Ammon's horn (tissue), 1 donor: ENCODE results near the gene ZG16B.

Source experiments
- DNase-seq: peaks from one replicate; pipeline ENCODE4 v3.0.0-alpha.2; 2016; ENCODE audit warnings: low spot score

ZG16B gene

DNA sequence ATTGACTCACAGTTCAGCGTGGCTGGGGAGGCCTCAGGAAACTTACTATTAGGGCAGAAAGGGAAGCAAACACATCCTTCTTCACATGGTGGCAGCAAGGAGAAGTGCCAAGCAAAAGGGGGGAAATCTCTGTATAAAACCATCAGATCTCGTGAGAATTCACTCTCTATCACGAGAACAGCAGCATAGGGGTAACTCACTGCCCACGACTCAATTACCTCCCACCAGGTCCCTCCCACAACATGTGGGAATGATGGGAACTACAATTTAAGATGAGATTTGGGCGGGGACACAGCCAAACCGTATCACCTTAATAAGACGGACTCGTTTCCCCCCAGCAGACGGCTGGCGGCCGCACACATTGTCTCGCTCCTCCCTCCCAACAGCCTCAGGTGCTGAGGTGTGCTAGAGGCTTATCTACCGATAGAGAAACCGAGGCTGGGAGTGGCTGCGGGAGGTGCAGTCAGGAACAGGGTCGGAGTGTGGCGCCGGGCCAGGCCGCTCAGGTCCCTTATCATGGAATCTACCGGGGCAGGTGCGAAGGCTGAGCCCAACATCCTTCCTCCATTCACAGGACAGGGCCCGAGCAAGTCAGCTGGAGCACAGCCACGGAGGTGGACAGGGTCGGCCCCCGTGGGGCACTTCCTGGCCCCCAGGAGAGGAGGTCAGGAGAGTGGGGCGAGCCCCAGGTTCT lies 4.9 kb upstream of the ZG16B start:
- DNase-seq, result no peak

DNA sequence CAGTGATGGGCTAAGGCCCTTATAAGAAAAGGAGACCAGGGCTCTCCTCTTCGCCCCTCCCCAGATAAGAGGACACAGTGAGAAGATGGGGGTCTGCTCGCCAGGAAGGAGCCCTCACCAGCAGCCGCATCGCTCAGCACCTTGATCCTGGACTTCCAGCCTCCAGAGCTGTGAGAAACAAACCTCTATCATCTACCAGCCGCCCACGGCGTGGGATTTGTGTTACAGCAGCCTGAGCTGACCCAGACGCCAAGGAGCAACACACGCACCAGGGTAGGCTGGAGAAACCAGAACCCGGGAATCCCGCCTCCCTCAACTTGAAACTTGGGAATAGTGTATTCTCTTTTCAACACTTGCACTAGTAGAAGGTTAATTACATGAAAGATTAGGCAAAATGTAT lies 4.2 kb upstream of the ZG16B start:
- DNase-seq, result no peak

DNA sequence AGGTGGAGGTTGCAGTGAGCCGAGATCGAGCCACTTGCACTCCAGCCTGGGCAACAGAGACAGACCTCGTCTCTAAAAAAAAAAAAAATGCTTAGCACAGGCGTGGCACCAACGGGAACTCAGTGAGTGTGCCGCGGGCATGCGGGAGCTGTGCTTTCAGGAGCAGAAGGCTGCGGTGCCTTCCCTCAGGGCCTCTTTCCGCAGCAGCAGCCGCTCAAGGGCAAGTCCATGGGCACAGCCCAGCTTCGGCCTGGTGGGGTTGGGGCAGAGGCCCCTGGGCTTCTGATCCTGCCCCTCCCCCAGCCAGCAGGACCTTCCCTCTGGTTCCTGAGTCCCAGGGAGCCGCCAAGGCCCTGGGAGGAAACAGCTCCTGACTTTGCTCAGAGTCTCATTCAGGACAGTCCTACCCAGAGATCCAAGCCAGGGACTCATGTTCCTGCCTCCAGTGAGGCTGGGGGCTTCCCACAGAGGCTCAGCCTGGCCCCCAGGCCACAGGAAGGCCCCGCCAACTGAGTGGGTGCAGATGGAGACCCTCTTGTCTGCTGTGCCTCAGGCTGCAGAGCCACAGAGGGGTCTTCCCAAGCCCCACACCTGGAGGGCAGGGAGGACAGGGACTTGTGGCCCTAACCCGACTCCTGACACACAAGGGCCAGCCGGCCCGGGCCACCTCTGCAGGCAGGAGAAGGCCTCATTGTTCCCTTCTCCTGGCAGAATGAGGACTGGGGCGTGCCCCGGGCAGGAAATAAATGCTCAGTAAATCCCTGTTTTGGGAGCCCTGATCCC lies 3.3 kb upstream of the ZG16B start:
- no peak for DNase-seq

DNA sequence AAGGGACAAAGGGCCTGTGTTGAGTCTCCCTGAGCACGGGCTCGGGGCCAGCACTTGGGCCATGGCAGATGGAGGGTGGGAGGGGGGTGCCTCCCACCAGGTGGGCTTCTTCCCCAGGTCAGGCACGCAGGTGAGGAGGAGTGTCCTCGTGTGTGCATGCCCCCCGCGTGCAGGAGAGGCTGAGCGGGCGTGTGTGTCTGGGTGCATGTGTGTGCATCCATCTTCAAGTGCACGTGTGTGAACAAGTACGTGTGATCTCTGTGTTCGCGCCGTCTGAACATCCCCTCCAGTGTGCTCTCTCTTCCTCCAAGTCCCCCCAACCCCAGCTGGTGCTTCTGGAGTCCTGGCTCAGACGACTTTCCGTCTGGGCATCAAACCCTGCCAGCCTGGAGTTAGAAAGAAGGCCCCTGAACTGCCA lies 2.7 kb upstream of the ZG16B start:
- no peak for DNase-seq

DNA sequence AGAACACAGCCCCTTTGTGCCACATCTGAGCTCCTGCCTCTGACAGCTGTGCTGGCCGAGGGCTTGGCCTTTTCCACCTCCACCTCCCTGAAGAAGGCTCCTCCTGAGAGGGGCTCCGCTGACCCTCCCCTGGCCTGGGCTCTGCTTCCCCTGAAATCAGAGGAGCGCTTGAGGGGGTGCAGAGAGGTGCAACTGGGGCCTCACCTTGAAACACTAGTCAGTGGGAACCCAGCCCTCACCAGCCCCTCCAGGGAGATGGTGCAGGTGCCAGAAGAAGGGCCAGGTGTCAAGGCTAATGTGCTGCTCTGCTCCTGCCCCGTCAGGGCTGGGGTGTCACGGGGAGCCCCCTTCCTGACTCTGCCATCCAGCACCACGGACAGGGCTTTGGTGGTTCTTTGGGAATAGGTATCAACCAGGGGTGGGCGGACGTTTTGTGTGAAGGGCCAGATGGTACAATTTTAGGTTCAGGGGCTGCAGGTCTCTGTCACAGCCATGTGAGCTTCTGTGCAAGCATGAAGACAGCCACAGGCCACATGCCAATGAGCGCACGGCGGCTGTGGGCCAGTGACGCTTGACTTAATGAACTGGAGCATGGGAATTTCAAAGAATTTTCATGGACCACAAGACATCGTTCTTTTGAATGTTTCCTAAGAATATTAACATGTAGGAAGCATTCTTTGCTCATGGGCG lies 2.1 kb upstream of the ZG16B start:
- DNase-seq, result no peak

DNA sequence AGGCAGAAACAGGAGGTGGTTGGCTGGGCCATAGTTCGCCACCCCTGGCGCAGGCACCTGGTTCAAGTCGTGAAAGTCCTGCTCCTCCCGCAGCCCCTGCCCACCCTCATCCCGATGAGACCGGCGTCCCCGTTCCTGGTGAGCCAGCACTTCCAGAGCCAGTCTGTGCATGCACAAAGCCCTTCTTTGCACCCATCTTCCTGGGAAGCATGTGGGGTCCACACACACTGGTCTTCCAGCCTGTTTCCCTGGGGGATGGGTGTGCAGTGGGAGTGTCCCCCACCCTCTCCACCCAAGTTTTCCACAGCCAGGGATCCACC lies 1.6 kb upstream of the ZG16B start:
- DNase-seq, result no peak

DNA sequence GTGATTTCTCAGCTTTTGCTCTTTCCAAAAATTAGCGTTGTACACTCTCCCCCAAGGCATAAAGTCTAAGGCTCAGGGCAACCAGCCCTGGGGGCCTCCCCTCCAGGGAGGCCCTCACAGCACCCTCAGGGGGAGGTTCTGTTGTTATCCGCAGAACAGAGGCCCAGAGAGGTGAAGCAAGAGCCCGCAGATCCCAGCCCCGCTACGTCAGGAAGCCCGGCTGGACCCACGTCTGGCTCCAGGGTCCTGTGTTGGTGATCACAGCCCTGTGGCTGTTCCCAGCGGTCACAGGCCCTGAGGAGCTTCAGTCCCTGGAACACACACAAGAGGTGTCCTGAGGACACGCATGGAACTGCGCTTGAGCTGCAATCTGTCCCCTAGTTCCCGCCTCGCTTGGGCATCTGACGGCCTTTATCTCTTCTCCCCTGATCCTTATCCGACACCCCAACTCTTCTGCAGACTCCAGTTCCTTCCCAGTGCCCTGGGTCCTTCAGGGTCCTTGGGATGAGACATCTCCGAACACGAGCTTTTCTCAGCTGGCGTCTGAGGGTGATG lies 1.1 kb upstream of the ZG16B start:
- no peak for DNase-seq

DNA sequence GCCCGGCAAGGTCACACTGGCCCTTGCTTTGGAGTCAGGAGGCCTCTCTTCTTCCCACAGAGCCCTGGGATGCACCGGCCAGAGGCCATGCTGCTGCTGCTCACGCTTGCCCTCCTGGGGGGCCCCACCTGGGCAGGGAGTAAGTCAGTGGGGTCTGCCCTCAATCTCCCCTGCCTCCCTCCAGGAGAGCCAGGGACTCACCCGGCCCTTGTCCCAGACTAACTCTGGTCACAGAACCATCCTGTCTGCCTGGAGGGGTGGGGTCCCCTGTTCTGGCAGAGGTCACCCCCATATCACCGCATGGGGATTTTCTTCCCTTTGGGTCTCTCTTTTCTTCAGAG lies 222 bp downstream of the ZG16B start:
- no peak for DNase-seq

DNA sequence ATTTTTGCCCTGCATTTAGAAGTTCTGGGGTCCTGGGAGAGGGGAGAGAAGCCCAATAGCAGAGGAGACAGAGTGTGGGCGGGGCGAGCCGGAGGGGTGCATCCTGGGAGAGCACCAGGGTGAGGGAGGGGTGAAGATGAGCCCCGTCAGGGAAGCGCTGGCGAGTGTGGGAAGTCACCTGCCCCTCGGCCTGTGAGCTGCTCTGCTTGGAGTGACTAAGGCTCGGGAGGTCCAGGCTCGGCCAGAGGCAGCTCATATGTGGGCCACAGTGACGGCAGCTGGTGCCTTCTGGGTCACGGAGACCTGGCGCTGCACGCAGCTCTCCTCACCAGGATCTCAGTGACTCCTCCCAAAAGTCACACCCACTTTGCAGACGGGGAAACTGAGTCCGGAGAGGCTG lies 1.1 kb downstream of the ZG16B start:
- no peak for DNase-seq

DNA sequence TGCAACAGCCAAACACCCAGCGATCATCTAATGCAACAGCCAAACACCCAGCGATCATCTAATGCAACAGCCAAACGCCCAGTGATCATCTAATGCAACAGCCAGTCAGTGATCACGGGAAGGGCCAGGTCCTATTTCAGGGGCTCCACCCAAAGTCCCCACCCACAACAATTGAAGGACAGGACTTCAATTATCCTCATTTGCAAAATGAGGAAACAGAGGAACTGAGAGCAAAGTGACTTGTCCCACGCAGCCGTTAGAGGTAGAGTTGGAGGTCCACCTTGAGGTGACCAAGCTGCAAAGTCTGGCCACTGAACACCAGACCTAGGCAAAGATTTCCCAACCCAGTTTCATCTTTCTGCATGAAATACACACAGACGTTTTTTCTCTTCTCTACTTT lies 3.7 kb downstream of the ZG16B start:
- no peak for DNase-seq

DNA sequence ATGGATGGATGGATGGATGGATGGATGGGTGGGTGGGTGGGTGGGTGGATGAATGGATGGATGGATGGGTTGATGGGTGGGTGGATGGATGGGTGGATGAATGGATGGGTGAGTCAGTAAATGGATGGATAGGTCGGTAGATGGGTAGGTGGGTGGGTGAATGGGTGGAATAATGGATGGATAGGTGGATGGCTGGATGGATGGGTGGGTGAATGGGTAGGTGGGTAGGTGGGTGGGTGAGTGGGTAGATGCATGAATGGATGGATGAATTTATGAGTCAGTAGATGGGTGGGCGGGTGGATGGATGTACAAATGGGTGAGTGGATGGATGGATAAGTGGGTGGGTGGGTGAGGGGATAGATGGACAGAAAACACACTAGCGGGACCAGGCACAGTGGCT lies 4.9 kb downstream of the ZG16B start:
- DNase-seq, result no peak

DNA sequence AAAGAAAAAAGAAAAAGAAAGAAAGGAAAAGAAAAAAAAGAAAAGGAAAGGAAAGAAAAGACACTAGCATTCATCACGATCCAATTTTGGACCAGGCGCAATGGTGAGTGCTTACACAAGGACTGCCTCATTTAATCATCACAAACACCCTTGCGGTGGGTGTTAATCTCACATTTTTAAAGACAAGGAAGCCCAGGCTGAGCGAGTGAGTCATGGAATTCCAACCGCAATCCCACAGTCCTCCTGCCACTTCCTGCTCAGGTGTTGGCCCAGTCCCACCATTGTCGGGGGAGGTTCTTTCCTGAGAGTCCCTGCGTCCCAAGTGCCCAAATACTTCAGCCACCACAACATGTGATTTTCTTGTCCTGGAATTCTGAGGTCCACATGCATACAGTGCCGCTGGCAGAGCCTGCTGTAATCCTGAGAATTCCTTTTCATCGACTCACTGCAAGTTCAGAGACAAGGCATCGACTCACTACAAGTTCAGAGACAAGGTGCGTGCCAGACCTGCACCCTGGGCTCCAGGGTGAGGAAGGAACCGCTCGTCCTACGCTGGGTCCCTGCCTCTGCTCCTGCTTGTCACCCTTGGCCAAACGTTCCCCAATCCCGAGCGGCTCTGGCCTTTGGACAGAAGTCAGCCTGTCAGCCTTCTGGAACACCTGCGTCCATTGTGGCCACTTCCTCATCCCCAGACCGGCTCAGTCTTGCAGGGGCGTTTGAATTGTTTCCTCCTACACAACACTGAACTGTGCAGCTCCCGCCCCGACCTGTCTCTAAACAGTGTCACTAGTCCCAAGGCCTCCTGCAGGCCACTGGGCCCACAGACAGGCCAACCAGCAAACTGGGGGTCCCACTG lies 5.8 kb downstream of the ZG16B start:
- peak; percentile 17 for DNase-seq

DNA sequence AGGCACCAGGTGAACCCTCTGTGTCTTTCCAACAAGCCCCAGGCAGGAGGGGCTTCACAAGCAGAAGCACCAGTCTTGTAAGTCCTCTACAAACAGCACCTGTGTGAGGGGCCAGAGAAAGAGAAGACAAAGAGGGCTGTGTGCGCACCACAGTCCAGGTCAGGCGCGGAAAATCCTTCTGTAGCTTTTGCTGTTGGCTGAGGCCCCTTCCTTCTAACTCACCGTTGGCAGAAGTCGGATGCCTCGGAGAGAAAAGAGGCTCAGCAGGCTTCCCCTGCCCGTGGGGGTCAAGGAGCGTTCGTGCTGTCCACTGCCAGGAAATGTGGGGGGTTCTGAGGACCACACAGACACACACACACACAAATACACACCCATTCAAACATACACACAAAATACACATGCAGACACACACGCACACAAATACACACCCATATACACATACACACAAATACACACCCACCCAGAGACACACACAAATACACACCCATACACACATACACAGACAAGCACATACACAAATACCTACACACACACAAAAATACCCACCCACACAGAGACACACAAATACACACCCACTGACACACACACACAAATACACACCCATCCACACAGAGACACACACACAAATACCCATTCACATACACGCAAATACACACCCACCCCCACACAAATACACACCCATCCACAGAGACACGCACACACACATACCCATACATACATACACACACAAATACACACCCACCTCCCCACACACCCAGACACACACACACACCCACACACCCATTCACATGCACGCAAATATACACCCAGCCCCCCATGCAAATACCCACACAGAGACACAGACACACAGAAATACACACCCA lies 6.8 kb downstream of the ZG16B start:
- DNase-seq, result no peak

DNA sequence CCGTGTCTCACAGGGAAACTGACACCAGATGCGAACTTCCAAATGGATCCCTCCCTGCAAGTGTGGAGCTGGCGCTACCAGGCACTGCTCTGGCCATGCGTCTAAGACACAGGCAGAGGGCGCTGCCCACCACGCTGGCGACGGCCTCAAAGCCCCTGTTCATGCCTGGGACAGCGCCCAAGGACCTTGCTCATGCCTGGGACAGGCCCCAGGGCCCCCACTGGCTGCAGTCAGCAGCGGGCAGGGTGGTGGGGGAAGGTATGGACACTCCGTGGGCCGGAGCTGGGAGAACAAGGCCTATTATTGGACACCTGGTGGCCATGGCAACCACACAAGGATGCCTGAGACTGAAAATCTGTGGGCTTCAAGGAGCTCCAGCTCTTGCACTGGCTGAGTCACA lies 8.8 kb downstream of the ZG16B start:
- DNase-seq, result peak; percentile 86

DNA sequence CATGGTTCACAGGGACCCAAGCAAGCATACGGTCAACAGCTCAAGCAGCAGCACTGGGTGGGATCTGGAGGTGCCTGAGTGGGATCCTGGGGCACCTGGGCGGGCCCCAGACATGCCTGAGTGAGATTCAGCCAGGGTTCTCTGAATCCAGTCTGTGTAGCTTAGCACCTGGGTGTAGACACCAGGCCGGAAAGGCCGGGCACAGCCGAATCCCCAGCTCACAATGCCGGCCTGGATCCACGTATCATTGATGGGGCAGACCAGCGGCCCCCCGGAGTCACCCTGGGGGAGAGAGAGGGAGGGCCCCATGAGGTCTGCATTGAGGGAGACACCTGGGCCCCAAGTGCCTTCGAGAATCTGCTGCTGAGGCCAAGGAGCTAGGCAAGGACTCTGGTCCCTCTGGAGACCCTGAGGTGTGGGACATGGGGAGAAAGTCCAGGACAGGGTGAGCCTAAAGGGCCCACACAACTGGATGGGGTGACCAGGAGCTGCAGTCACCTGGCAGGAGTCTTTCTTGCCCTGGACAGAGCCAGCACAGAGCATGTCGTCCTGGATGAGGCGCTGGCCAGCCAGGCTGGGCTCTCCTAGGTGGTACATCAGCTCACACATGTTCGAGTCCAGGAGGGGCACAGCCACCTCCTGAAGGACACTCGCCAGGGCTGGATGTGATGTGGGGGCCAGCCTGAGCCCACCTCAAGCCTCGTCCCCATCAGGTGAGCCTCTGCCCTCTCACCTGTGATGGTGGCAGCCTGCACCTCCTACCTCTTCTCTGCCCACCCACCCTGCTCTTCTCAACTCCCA lies 9.7 kb downstream of the ZG16B start:
- DNase-seq, result no peak

DNA sequence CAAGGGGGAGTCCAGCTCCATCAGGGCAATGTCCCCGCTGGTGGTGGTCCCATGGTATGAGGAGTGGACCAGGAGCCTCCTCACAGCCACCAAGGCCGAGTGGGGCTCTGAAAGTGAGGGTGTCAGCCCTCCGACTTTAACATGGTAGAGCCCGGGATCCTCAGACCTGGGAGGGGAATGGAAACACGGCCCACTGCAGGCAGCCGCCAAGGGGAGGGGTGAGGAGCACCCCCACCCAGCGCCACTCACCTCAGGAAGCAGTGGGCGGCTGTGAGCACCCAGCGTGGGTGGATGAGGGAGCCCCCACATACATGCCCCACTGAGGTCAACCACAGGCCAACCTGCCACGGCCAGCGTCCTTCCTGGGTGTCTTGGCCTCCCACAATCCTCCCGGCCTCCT lies 10.8 kb downstream of the ZG16B start:
- no peak for DNase-seq

DNA sequence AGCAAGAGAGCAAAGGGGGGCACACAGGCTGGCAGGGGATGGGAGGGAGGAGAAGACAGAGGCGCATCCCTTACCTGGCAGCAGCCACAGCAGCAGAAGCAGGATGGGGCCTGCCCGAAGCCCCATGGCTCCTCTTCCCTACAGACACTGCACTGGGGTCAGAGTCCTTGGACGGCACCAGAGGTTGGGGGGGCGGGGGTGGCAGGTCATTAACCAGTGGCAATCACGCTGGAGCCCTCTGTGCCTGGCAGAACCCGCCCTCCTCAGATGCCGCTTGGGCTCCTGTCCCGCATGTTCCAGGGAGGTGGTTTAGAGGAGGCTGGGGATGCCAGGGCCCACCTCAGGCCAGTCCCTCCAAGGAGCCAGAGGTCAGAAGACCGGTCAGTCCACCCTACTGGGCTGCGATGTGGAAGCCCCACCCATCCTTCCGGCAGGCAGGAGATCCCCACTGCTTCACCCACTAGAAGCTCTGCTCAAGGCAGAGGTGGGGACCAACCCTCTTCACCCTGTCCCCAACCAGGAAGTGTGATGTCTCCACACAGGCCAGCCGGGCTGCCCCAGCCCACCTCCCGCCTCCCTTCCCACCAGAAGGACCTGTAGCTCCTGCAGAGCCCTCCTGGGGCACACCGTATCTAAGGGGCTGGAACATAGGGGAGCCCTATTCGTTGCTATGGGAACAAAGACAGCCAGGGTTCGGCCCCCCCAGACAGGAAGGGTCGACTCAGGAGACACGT lies 11.7 kb downstream of the ZG16B start:
- no peak for DNase-seq

DNA sequence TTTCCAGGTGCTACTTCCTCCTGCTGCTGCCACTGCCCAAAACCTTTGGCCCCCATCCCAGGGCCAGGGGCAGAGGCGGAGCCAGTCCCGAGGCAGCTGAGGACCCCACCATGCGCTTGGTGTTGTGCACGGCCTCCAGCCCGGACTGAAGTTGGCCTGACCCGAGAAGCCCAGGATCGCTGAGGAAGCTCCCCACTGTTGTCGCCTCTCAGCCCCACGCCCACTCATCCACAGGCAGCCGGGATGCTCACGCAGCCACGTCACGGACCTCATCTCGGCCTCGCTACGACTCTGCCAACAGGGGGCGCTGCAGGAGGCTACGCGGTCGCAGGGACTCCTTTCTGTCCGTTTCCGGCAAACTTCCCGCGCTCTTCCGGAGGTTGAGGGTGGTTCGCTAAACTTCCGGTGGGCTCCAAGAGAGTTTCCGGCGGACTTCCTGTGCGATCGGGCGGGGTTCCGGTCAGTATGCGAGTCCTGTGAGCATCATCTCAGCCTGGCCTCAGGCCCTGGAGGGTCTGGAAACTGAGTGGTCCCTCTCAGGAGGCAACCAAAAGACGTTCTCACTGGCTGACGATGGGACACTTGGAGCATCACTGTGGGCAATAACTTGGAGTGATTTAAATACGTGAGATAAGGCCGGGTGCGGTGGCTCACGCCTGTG lies 12.4 kb downstream of the ZG16B start:
- DNase-seq, result no peak

DNA sequence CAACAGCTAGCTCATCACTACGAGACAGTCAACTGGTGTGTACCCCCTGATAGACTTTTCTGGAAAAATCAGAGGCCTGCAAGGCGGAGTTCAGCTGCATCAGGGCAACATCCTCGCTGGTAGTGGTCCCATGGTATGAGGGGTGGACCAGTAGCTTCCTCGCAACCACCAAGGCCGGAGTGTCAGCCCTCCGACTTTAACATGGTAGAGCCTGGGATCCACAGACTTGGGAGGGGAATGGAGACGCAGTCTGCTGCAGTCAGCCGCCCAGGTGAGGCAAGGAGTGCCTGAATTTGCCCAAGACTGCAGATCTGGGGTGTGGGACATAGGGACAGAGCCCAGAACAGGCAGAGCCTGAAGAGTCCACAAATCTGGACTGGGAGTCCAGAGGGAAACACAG lies 13.4 kb downstream of the ZG16B start:
- DNase-seq, result no peak
